NCI-H2029 (cell line): Measurements from ENCODE around the gene FGFR4.

ENCODE experiments used
- DNase-seq: peaks from one replicate; lab custom pipeline; 2025; lab: John Stamatoyannopoulos, UW

The FGFR4 gene

DNA sequence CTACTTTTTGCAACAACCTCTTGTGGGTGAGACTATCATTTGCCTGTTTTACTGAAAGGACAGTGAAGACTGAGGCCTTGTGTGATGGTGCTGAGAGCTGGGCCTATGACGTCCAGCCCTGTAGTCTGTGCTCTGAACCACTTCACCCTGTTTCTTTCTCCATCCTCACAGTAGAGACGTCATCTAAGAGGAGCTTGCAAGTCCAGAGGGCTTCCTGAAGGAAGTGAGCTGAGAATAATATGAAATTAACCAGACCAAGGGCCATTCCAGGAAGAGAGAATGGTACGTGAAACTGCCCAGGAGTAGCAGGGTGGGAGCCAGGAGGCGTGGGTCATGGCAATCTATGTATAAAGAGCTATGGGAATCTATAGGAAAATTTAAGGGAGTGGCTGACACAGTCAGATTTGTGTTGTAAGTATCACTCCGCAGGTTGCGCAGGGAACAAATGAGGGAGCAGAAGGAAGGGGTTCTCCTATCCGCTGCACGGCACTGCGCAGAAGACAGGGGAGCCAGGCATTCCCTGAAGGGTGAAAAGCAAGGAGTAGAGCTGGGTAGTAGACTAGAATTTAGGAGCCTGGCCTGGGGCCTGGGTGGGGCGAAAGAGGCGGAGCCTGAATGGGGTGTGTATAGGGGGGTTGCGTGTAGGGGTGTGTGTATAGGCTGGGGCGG is 596 bp upstream of the FGFR4 start:
- no peak for DNase-seq

GRCh38 chr5:177087398-177088005 is 787 bp downstream of the FGFR4 start:
- no peak for DNase-seq

- DNase-seq: no peak
Observed at GRCh38 chr5:177089127-177089526, 2.4 kb downstream of the FGFR4 start.

DNA sequence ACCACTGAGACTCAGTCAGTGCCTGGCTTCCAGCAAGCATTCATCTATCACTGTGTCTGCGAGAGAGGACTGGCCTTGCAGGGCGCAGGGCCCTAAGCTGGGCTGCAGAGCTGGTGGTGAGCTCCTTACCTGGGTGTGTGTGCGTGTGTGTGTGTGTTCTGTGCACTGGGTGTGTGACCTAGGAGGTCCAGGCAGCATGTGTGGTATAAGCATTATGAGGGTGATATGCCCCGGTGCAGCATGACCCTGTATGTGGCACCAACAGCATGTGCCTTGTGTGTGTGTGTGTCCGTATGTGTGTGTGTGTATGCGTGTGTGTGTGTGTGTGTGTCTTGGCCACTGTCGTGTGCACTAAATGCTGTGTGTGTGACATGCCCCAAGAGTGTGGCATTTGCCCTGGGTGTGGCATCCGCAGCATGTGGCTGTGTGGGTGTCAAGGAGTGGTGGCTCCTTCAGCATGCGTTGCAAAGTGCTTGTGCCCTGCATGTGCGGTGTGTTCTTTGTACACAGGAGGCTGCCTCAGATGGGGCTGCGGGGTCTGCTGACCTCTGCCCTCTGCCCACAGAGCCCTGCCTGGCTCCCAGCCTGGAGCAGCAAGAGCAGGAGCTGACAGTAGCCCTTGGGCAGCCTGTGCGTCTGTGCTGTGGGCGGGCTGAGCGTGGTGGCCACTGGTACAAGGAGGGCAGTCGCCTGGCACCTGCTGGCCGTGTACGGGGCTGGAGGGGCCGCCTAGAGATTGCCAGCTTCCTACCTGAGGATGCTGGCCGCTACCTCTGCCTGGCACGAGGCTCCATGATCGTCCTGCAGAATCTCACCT is 3.3 kb downstream of the FGFR4 start:
- DNase-seq: no peak

- DNase-seq: no peak
Observed at GRCh38 chr5:177090813-177091212, 4.1 kb downstream of the FGFR4 start.

DNA sequence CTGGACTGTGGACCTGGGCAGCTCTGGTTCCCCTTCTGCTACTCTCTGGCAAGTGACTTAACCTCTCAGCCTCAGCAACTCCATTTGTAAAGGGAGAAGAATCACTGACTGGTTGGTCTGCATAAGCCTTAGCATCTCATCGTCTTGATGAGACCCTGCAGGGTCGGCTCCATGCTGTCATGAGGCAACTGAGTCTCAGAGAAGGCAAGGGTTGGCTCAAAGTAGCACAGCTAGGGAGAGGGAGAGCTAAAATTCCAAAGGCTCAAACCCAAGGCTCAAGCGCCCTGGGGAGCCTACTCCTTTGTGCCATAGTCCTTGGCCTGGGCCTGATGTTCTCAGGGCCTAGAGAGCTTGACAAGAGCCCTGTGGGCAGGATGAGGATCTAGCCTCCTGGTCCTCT is 4.5 kb downstream of the FGFR4 start:
- no peak for DNase-seq

DNA sequence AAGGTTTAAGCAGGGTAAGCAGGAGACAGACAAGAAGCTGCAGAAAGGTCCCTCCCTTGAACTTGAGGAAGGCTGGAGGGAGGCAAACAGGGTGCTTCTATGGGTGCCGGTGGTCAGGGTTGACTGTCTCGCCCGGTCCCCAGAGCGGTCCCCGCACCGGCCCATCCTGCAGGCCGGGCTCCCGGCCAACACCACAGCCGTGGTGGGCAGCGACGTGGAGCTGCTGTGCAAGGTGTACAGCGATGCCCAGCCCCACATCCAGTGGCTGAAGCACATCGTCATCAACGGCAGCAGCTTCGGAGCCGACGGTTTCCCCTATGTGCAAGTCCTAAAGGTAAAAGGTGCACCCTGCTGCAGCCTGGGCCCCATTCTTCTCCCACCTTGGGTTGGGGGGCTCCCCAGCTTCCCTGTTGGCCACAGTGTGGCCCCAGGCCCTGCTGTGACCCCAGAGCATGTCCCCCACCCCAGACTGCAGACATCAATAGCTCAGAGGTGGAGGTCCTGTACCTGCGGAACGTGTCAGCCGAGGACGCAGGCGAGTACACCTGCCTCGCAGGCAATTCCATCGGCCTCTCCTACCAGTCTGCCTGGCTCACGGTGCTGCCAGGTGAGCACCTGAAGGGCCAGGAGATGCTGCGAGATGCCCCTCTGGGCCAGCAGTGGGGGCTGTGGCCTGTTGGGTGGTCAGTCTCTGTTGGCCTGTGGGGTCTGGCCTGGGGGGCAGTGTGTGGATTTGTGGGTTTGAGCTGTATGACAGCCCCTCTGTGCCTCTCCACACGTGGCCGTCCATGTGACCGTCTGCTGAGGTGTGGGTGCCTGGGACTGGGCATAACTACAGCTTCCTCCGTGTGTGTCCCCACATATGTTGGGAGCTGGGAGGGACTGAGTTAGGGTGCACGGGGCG is 5.7 kb downstream of the FGFR4 start:
- DNase-seq: no peak

DNA sequence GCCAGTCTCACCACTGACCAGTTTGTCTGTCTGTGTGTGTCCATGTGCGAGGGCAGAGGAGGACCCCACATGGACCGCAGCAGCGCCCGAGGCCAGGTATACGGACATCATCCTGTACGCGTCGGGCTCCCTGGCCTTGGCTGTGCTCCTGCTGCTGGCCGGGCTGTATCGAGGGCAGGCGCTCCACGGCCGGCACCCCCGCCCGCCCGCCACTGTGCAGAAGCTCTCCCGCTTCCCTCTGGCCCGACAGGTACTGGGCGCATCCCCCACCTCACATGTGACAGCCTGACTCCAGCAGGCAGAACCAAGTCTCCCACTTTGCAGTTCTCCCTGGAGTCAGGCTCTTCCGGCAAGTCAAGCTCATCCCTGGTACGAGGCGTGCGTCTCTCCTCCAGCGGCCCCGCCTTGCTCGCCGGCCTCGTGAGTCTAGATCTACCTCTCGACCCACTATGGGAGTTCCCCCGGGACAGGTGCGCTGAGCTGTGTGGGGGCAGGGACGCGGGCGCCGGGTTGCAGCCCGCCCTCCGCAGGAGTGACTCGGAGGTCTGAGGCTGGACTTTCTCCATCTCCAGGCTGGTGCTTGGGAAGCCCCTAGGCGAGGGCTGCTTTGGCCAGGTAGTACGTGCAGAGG is 6.5 kb downstream of the FGFR4 start:
- DNase-seq: no peak

DNA sequence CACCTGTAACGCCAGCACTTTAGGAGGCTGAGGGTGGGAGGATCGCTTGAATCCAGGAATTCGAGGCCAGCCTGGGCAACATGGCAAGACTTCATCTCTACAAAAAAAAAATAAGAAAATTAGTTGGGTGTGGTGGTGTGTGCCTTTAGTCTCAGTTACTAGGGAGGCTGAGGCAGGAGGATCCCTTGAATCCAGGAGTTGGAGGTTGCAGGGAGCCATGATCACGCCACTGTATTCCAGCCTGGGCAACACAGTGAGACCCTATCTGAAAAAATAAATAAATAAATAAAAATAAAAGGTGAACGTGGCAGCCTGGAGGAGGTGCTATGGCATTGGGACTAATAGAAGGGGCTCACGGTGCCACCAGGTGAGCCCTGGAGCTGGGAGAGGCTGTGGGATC is 7.1 kb downstream of the FGFR4 start:
- no peak for DNase-seq

- no peak for DNase-seq
Observed at GRCh38 chr5:177094224-177095087, 7.7 kb downstream of the FGFR4 start.

DNA sequence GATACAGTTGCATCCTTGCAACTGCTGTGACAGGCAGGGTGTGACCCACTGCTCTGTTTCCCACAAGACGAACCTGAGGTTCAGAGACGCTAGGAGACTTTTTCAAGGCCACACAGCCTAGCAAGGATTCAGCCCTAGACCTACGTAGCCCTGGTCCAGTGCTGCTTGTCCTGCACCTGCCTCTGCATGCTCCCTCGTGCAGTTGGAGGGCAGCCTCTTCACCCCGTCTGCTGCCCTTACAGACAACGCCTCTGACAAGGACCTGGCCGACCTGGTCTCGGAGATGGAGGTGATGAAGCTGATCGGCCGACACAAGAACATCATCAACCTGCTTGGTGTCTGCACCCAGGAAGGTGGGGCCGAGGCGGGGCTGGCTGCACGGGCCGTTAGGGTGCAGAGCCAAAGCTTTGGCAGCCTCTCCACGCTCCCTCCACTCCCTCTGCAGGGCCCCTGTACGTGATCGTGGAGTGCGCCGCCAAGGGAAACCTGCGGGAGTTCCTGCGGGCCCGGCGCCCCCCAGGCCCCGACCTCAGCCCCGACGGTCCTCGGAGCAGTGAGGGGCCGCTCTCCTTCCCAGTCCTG is 8.5 kb downstream of the FGFR4 start:
- DNase-seq: no peak

DNA sequence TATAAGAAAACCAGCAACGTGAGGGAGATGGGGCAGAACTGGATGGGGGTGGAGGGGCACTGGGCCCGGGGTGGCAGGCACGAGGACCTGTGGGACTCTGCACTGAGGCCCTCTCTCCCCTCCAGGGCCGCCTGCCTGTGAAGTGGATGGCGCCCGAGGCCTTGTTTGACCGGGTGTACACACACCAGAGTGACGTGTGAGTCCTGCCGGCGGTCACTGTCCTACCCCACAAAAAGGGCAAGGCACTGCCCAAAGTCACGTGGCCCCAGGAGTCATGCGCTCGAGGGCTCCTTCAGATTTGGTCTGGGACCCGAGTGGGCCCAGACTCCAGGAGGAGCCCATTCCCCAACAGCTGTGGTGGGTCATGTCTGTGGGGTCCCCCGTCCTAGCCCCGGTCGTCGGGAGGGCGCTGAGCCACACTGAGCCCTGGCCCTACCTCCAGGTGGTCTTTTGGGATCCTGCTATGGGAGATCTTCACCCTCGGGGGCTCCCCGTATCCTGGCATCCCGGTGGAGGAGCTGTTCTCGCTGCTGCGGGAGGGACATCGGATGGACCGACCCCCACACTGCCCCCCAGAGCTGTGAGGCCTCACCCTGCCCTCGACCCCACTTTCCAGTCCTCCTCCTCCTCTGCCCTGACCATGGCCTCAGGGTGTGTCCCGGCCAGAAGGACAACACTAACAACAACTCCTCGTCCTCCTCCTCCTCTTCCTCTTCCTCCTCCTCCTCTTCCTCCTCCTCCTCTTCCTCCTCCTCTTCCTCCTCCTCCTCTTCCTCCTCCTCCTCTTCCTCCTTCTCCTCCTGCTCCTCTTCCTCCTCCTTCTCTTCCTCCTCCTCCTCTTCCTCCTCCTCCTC is 9.7 kb downstream of the FGFR4 start:
- DNase-seq: no peak

DNA sequence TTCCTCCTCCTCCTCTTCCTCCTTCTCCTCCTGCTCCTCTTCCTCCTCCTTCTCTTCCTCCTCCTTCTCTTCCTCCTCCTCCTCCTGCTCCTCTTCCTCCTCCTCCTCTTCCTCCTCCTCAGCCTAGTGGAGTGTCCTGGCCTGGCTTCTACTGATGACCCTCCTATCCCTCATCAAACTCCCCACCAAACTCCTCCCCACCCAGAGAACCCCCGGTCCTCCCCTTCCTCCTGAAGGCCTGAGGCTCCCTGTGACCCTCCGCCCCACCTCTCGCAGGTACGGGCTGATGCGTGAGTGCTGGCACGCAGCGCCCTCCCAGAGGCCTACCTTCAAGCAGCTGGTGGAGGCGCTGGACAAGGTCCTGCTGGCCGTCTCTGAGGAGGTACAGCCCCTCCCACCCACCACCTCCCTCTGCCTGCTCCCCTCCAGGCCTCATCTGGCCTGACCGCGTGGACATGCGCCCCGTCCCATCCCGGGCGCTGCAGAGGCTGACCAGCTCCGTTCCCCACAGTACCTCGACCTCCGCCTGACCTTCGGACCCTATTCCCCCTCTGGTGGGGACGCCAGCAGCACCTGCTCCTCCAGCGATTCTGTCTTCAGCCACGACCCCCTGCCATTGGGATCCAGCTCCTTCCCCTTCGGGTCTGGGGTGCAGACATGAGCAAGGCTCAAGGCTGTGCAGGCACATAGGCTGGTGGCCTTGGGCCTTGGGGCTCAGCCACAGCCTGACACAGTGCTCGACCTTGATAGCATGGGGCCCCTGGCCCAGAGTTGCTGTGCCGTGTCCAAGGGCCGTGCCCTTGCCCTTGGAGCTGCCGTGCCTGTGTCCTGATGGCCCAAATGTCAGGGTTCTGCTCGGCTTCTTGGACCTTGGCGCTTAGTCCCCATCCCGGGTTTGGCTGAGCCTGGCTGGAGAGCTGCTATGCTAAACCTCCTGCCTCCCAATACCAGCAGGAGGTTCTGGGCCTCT is 10.6 kb downstream of the FGFR4 start:
- no peak for DNase-seq

DNA sequence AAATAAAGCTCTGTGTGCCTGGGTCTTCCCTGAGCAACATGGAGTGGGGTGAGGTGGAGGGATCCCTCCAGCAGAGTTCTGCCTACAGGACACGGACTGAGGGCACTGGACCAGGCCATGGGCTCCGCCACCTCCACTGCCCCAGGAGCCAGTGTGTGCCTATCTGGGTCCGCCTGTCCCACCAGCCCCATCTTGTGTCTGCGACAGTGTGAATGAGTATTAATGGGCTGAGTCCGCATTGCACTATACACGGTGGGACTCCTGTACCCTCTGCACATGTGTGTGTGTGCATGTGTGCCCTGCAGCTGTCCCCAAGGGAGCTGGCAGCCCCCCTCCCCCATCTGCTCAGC is 11.4 kb downstream of the FGFR4 start:
- no peak for DNase-seq

- DNase-seq: no peak
Observed at GRCh38 chr5:177098470-177099141, 11.9 kb downstream of the FGFR4 start.

DNA sequence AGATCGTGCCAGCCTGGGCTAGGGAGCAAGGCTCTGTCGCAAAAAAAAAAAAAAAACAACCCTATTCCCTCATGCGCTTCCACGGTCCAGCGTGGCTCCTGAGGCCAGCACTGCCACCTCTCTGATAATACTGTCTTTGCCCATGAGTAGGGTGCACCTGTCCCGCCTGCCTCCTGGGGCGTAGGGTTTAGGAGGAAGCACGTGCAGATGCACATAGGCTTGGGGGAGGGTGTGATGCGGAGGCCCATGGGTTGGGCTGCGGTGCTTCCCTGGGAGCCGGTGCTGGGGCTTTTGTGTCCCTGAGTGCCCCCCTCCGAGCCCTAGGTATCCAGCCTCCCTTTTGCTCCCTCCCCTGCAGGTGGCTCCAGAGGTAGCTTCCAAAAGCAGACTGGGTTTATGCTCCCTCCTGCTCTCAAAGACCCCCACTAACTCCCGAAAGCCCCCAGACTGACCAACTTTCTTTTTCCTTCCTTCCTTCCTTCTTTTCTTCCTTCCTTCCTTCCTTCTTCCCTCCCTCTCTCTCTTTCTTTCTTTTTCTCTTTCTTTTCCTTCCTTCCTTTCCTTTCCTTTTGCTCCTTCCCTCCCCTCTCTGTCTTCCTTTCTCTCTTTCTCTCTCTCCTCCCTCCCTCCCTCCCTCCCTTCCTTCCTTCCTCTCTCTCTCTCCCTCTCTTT is 12.8 kb downstream of the FGFR4 start:
- no peak for DNase-seq

DNA sequence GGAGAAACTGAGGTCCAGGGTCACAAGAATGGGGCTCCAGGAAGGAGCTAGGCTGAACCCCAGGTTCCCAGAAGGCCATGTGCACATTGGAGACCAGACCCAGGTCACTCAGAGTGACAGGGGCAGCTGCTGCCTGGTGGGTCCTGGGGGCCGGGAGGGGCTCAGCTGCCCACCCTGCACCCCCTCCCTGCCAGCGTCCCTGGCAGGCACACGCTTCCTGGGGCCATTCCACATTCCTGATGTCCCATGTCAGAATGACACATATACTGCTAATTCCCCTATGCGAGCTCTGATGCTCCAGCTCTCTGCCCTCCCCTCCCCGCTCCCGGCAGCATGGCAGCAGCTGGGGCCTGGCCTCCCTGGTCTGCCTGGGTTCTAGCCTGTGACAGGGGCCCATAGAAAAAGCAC is 14.0 kb downstream of the FGFR4 start:
- no peak for DNase-seq
